Measurements from ENCODE around the gene KLHL2.
A peak's percentile ranks its signal among the peaks of the same experiment; 100 is the strongest.

Gene KLHL2

GRCh38 chr4:165319509-165319908 is 112.1 kb downstream of the KLHL2 start:
- TF ChIP-seq, protein P1, sequence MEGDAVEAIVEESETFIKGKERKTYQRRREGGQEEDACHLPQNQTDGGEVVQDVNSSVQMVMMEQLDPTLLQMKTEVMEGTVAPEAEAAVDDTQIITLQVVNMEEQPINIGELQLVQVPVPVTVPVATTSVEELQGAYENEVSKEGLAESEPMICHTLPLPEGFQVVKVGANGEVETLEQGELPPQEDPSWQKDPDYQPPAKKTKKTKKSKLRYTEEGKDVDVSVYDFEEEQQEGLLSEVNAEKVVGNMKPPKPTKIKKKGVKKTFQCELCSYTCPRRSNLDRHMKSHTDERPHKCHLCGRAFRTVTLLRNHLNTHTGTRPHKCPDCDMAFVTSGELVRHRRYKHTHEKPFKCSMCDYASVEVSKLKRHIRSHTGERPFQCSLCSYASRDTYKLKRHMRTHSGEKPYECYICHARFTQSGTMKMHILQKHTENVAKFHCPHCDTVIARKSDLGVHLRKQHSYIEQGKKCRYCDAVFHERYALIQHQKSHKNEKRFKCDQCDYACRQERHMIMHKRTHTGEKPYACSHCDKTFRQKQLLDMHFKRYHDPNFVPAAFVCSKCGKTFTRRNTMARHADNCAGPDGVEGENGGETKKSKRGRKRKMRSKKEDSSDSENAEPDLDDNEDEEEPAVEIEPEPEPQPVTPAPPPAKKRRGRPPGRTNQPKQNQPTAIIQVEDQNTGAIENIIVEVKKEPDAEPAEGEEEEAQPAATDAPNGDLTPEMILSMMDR (IDR thresholded peaks at IDR 0.05; ENCODE audit: low read depth, low read length), result no peak
- H3K4me3 ChIP-seq (ENCODE audit: low read depth, low read length), result no peak overlapping the region

- TF ChIP-seq, protein P1 (IDR thresholded peaks at IDR 0.05; ENCODE audit: low read depth, low read length), result no peak
- H3K4me3 ChIP-seq (ENCODE audit: low read depth, low read length), result no peak overlapping the region
Observed at GRCh38 chr4:165324236-165324917, 117.0 kb downstream of the KLHL2 start.

DNA sequence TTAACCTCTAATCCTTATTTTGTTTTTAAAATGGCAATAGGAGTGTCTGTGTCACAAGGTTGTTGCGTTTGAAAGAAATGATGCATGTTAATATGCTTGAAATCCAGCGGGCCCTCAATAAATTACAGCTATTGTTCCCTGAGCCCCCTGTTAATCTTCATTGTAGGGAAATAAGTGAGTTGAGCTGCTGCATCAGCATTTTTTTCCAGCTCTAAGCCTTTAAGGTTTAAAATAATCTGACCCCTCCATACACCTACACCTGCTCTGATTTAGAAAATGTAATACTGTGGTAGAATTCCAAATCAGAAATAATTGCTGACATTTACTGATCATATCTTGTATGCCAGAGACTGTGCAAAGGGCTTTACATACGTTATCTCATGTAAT is 117.5 kb downstream of the KLHL2 start:
- TF ChIP-seq, protein P1 (IDR thresholded peaks at IDR 0.05; ENCODE audit: low read depth, low read length), result no peak
- H3K4me3 ChIP-seq (ENCODE audit: low read depth, low read length), result no peak overlapping the region

- H3K4me3 ChIP-seq (ENCODE audit: low read depth, low read length), result no peak overlapping the region
Observed at GRCh38 chr4:165325732-165326512, 118.6 kb downstream of the KLHL2 start.

GRCh38 chr4:165326831-165327210 is 119.5 kb downstream of the KLHL2 start:
- TF ChIP-seq, protein P1 (IDR thresholded peaks at IDR 0.05; ENCODE audit: low read depth, low read length), result no peak
- H3K4me3 ChIP-seq (ENCODE audit: low read depth, low read length), result peak overlapping the region; percentile 87

More at GRCh38 chr4:165325732-165326512, 118.6 kb downstream of the KLHL2 start:
- TF ChIP-seq, protein P1 (IDR thresholded peaks at IDR 0.05; ENCODE audit: low read depth, low read length), result no peak

GRCh38 chr4:165327211-165328100 is 120.1 kb downstream of the KLHL2 start, which contains the start of gene MSMO1:
Gene MSMO1, plus strand, starts transcription at chr4:165327669. Its CDS starts 5,702 bp downstream, at chr4:165333371.
- TF ChIP-seq, protein P1 (IDR thresholded peaks at IDR 0.05; ENCODE audit: low read depth, low read length), result no peak
- H3K4me3 ChIP-seq (ENCODE audit: low read depth, low read length), result peak within 1 kb of the TSS; percentile 87
